DLD1 (cell line): ENCODE data around the gene TREM1.

Source experiments
- in situ Hi-C: cut with HindIII; loops from 2 replicates; pipeline ENCODE4 v1.10.0; 2017; ENCODE audit warnings: low sequenced_read_pairs

The TREM1 gene

GRCh38 chr6:41286544-41287346, at the start of gene TREM1:
Gene TREM1, minus strand, starts transcription at chr6:41286682. Its CDS starts 27 bp downstream, at chr6:41286655.
- in situ Hi-C loops, result no loop called here

GRCh38 chr6:41335943-41336342, 49.5 kb upstream of the TREM1 start:
- in situ Hi-C loops, result no loop called here

- in situ Hi-C loops, result no loop called here
Measured at GRCh38 chr6:41335296-41335695, 48.8 kb upstream of the TREM1 start, which contains the start of gene NCR2. Gene NCR2, plus strand, starts transcription at chr6:41335608. Its CDS starts 269 bp downstream, at chr6:41335877.

- in situ Hi-C loops, result no loop called here
Measured at GRCh38 chr6:41334482-41335040, 48.1 kb upstream of the TREM1 start.

GRCh38 chr6:41332842-41333736, 46.6 kb upstream of the TREM1 start:
- in situ Hi-C loops, result no loop called here

- in situ Hi-C loops, result no loop called here
Measured at GRCh38 chr6:41332241-41332640, 45.8 kb upstream of the TREM1 start.

- in situ Hi-C loops, result no loop called here
Measured at GRCh38 chr6:41331401-41332150, 45.1 kb upstream of the TREM1 start.

GRCh38 chr6:41327177-41327576, 40.7 kb upstream of the TREM1 start:
- in situ Hi-C loops, result no loop called here

GRCh38 chr6:41326092-41326491, 39.6 kb upstream of the TREM1 start:
- in situ Hi-C loops, result no loop called here

- in situ Hi-C loops, result no loop called here
Measured at GRCh38 chr6:41325446-41326066, 39.1 kb upstream of the TREM1 start.

- in situ Hi-C loops, result no loop called here
Measured at GRCh38 chr6:41321183-41321582, 34.7 kb upstream of the TREM1 start.

- in situ Hi-C loops, result no loop called here
Measured at GRCh38 chr6:41318654-41319565, 32.4 kb upstream of the TREM1 start.

- in situ Hi-C loops, result no loop called here
Measured at GRCh38 chr6:41318261-41318653, 31.8 kb upstream of the TREM1 start.

- in situ Hi-C loops, result no loop called here
Measured at GRCh38 chr6:41315943-41316620, 29.6 kb upstream of the TREM1 start.

GRCh38 chr6:41315203-41315602, 28.7 kb upstream of the TREM1 start:
- in situ Hi-C loops, result no loop called here

GRCh38 chr6:41306187-41306854, 19.8 kb upstream of the TREM1 start:
- in situ Hi-C loops, result no loop called here

GRCh38 chr6:41302638-41303037, 16.2 kb upstream of the TREM1 start:
- in situ Hi-C loops, result no loop called here
